ENCODE results near the gene SLC16A8.

DNA sequence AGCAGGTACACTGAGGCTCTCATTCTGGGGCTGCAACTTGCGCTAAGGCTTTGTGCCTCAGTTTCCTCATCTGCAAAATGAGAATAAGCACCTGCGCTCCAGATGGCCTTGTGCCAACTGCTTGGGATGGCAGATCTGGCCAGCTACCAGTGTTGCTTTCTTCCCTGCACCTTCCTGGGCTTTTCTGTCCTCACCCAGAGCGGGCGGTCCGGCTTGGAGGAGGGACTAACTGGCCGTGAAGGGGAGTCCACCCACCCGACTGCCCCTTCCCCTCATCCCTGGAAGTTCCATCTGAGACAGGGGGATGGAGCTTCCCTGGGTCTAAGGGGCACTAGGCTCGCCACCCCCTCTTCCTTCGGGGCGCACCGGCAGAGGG is 3.5 kb downstream of the SLC16A8 start:
- TF ChIP-seq GABPA (IDR thresholded peaks at IDR 0.05; ENCODE audit: low read depth): no peak
- TF ChIP-seq, protein P1, sequence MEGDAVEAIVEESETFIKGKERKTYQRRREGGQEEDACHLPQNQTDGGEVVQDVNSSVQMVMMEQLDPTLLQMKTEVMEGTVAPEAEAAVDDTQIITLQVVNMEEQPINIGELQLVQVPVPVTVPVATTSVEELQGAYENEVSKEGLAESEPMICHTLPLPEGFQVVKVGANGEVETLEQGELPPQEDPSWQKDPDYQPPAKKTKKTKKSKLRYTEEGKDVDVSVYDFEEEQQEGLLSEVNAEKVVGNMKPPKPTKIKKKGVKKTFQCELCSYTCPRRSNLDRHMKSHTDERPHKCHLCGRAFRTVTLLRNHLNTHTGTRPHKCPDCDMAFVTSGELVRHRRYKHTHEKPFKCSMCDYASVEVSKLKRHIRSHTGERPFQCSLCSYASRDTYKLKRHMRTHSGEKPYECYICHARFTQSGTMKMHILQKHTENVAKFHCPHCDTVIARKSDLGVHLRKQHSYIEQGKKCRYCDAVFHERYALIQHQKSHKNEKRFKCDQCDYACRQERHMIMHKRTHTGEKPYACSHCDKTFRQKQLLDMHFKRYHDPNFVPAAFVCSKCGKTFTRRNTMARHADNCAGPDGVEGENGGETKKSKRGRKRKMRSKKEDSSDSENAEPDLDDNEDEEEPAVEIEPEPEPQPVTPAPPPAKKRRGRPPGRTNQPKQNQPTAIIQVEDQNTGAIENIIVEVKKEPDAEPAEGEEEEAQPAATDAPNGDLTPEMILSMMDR (IDR thresholded peaks at IDR 0.05; ENCODE audit: insufficient read depth, low read length): no peak
- TF ChIP-seq POLR2AphosphoS5 (IDR thresholded peaks at IDR 0.05; ENCODE audit: low read depth): no peak
- TF ChIP-seq, protein P2, sequence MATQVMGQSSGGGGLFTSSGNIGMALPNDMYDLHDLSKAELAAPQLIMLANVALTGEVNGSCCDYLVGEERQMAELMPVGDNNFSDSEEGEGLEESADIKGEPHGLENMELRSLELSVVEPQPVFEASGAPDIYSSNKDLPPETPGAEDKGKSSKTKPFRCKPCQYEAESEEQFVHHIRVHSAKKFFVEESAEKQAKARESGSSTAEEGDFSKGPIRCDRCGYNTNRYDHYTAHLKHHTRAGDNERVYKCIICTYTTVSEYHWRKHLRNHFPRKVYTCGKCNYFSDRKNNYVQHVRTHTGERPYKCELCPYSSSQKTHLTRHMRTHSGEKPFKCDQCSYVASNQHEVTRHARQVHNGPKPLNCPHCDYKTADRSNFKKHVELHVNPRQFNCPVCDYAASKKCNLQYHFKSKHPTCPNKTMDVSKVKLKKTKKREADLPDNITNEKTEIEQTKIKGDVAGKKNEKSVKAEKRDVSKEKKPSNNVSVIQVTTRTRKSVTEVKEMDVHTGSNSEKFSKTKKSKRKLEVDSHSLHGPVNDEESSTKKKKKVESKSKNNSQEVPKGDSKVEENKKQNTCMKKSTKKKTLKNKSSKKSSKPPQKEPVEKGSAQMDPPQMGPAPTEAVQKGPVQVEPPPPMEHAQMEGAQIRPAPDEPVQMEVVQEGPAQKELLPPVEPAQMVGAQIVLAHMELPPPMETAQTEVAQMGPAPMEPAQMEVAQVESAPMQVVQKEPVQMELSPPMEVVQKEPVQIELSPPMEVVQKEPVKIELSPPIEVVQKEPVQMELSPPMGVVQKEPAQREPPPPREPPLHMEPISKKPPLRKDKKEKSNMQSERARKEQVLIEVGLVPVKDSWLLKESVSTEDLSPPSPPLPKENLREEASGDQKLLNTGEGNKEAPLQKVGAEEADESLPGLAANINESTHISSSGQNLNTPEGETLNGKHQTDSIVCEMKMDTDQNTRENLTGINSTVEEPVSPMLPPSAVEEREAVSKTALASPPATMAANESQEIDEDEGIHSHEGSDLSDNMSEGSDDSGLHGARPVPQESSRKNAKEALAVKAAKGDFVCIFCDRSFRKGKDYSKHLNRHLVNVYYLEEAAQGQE (IDR thresholded peaks at IDR 0.05; ENCODE audit: insufficient replicate concordance, low read depth): no peak
